Activated gamma-delta T cell (primary cell): ENCODE data around the gene ADAM23.
"Not testable (repeated sequence)": the region's sequence is repeated elsewhere in the genome, so short reads cannot be mapped to it uniquely, and the experiment has no call there.

ENCODE experiments used
- DNase-seq: peaks from one replicate; lab custom pipeline; 2025; lab: John Stamatoyannopoulos, UW
- total RNA-seq, 2 donors: gene quantifications; one replicate each; lab custom pipeline; 2026; lab: John Stamatoyannopoulos, UW

ADAM23 gene
- total RNA-seq: 2.0 to 6.7 reads per million in 2 donors

DNA sequence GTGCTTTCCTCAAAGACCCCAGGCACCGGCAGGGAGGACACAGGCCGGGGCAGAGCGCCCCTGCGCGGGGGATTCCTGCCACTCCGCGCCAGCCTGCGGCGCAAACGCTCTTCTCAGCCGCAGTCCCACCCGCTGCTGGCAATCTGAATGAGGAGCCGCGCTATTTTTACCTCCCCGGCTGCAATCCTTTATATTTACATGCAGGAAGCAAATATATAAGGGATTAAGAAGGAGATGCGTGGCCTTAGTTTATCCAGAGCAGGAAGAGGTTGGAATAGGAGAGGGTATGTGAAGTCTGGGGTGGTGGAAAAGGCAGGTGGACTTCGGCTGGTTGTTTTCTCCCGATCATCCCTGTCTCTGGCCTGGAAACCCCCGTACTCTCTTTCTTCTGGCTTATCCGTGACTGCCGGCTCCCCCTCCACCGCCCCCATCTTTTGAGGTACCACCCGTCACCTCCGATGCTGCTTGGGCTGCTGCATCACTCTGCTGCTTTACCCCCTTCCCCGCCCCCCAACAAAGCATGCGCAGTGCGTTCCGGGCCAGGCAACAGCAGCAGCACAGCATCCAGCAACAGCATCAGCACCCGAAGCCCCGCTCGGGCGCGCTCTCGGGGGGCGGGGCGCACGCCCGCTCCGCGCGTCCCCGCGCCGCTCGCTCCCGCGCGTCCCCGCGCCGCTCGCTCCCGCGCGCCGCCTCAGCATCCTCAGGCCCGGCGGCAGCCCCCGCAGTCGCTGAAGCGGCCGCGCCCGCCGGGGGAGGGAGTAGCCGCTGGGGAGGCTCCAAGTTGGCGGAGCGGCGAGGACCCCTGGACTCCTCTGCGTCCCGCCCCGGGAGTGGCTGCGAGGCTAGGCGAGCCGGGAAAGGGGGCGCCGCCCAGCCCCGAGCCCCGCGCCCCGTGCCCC, at the start of gene ADAM23:
TSS of gene ADAM23 (plus strand) at position 700 of the 902 bp plus-strand sequence. CDS start 335 bp downstream, outside the sequence.
- peak; percentile 12 for DNase-seq

DNA sequence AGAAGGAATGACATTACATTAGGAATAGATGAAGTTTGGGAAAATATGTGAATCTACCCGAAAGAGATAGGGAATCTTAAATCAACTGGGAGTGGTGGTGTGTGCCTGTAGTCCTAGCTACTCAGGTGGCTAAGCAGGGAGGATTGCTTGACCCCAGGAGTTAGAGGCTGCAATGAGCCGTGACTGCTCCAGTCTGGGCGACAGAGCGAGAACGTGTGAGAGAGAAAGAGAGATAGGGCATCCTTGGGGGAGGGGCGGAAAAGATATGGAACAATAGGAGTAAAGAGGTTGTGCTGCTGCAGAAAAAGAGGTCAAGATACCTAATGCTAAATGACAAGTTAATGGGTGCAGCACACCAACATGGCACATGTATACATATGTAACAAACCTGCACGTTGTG, 47.1 kb upstream of the ADAM23 start:
- DNase-seq: no peak

- not testable (repeated sequence) for DNase-seq
Measured at GRCh38 chr2:206402956-206403569, 40.3 kb upstream of the ADAM23 start.

- DNase-seq: no peak
Measured at GRCh38 chr2:206408323-206409320, 34.7 kb upstream of the ADAM23 start.

GRCh38 chr2:206410714-206411113, 32.6 kb upstream of the ADAM23 start:
- no peak for DNase-seq

DNA sequence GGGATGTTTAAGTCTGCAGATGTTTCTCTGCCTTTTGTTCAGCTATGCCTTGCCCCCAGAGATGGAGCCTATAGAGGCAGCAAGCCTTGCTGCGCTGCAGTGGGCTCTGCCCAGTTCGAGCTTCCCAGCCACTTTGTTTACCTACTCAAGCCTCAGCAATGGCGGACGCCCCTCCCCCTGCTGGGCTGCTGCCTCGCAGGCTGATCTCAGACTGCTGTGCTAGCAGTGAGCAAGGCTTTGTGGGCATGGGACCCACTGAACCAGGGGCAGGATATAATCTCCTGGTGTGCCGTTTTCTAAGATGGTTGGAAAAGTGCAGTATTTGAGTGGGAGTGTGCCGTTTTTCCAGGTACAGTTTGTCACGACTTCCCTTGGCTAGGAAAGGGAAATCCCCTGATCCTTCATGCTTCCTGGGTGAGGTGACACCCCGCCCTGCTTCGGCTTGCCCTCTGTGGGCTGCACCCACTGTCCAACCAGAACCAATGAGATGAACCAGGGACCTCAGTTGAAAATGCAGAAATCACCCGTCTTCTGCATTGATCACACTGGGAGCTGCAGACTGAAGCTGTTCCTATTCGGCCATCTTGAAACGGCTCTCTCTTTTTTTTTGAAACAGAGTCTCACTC, 27.6 kb upstream of the ADAM23 start:
- DNase-seq: no peak

- DNase-seq: no peak
Measured at GRCh38 chr2:206418968-206419367, 24.4 kb upstream of the ADAM23 start.

DNA sequence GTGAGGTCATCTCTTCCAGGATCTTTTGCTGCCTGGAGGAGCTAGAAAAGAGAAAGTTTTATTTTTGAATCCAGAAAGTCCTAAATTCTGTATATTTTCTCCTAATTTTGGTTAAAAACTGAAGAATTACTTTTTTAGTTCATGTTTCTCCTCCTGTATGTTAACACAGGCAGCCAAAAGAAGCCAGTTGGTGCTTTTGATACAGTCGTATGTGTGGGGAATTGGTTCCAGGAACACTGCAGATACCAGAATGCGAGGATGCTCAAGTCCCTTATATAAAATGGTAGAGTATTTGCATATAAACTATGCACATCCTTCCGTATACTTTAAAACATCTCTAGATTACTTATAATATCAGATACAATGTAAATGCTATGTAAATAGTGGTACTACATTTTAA, 22.6 kb upstream of the ADAM23 start:
- DNase-seq: no peak

- no peak for DNase-seq
Measured at GRCh38 chr2:206422493-206422892, 20.8 kb upstream of the ADAM23 start.

DNA sequence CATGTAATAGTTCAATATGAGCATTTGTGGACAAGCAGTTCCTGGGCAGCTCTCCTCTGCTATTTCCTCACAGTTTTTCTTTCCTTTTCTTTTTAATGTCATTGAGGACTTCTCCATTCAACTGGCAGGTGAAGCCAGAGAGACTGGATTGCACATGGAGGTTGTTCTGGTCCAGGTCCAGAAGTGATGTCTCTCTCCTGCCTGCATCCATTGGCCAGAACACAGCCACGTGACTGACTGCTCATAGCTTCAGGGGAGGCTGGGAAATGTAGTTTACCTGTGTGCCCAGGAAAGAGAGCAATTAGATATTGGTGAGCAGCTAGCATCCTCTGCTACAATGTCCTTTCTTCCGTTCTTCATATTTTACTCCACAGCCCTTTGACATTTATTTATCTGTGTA, 20.2 kb upstream of the ADAM23 start:
- DNase-seq: no peak

DNA sequence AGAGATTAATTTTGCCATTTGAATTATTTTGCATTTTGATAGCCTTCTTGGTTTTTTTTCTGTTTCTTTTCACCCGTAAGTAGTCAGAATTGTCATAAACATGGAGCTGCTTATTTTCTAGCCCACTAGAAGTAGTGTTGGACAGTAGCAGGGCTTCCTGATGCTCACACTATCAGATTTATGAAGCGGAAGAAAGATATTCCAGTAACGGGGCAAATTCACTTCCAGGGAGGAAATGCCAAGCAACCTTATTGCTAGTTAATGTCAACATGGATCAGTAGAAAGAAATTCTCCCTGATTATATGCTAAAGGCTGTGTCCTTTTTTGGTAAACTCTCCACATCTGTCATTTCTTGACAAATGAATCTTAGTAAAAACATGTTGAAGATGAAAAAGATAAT, 19.2 kb upstream of the ADAM23 start:
- DNase-seq: no peak

GRCh38 chr2:206428783-206429182, 14.5 kb upstream of the ADAM23 start:
- DNase-seq: no peak

- no peak for DNase-seq
Measured at GRCh38 chr2:206430452-206430851, 12.9 kb upstream of the ADAM23 start.

DNA sequence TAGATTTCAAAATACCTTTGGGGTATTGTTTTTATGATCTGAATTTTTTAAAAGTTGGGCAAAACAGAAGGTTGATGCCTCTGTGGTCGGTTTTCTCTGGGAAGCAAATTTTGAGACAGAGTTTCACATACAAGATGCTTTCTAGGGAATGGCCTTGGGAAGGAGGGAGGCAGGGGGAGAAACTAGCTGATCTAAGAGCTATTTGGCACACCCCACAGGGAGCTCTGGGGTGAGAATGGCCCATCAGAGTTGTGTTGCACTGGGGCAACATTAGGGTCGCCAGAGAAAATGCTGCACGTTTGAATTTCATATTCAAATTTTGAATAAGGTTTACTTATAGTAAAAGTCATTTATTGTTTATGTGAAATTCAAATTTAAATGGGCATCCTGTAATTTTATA, 11.9 kb upstream of the ADAM23 start:
- no peak for DNase-seq

- DNase-seq: no peak
Measured at GRCh38 chr2:206432193-206433082, 10.9 kb upstream of the ADAM23 start.

- no peak for DNase-seq
Measured at GRCh38 chr2:206433190-206433589, 10.1 kb upstream of the ADAM23 start.

DNA sequence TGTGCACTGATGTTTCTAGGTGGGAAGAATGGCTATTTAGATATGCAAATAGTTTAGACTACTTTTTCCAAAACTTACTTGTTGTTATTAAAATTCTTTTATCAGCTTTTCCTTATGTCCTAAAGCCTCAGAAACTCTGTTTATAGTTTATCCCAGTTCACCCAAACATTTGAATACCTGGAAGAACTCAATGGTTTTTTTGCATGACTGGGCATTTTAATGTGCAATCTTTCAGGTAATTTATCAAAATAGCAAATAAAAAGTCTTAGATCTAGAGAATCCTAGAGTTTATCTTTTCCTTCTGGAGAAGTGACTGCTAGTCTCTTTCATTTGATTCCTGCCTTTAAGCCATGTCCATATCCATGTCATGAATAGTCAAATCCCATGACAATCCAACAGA, 9.6 kb upstream of the ADAM23 start:
- DNase-seq: no peak

- DNase-seq: no peak
Measured at GRCh38 chr2:206435742-206436141, 7.6 kb upstream of the ADAM23 start.

DNA sequence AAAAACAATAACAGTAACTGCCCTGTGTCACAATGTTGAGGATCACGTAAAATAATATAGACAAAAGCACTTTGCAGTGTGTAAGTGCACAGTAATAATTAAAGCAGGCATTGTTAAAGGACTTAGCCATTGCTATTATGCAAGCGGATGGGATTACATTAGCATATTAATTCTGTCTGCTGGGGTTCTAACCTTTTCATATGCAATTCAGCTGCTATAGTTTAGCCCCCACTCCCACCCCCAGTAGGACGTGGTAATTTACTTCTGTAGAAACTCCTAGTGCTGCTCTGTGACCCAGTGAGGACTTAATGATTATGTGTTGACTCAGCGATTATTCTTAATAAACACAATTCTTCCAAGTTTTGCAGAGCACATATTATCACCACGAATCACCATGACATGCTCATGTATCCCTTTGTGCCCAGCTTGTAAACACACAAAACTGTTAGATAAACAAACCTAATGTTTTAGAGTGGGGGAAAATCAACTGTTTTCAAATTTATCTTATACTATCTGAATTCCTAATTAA, 5.1 kb upstream of the ADAM23 start:
- DNase-seq: no peak

DNA sequence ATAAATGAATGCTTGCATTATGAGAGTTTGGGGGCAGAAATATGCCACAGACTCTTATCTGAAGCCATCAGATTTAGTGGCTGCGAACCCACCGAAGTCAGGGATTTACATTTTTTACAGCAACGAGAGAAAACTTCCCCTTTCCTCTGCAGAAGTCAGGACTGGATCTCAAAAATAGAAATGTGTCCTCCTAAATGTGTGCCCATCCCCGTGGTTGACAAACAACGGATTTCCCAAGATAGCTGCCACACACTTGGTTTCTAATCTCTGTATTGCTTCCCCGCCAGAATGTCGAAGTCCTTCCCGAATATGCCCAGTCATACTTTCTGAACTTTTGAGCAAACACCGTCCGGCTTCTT, 879 bp upstream of the ADAM23 start:
- DNase-seq: no peak
